GM23338 (cell line): ENCODE measurements around the gene CD300A.

Source experiments
- CREB1 ChIP-seq: fragments of 250-450 bp; sonication (Bioruptor Pico); IDR thresholded peaks from 2 replicates; pipeline ENCODE4 v1.5.0; 2020; ENCODE audit warnings: low read depth, mild to moderate bottlenecking, moderate library complexity
- EZH2 ChIP-seq: fragments of 200-600 bp; sonication (generic); IDR thresholded peaks from one replicate; pipeline ENCODE4 v1.8.0; 2017; ENCODE audit warnings: antibody characterized with exemption, mild to moderate bottlenecking, low read depth; ENCODE audit not compliant: unreplicated experiment
- EZH2phosphoT487 ChIP-seq: fragments of 200-600 bp; sonication (generic); IDR thresholded peaks from one replicate; pipeline ENCODE4 v1.8.1; 2018; ENCODE audit warnings: antibody characterized with exemption; ENCODE audit not compliant: unreplicated experiment
- JUNB ChIP-seq: IDR thresholded peaks from one replicate; pipeline ENCODE4 v1.6.1; 2016; ENCODE audit warnings: antibody characterized with exemption; ENCODE audit not compliant: unreplicated experiment
- NANOG ChIP-seq: IDR thresholded peaks from 2 replicates; pipeline ENCODE4 v1.6.1; 2016; ENCODE audit warnings: antibody characterized with exemption, borderline replicate concordance
- POLR2AphosphoS5 ChIP-seq: IDR thresholded peaks from 2 replicates; pipeline ENCODE4 v1.6.1; 2016; ENCODE audit warnings: antibody characterized with exemption, low read depth
- ZNF114 ChIP-seq: fragments of 250-450 bp; sonication (Bioruptor Pico); IDR thresholded peaks from 2 replicates; pipeline ENCODE4 v1.5.0; 2020; ENCODE audit warnings: mild to moderate bottlenecking, moderate library complexity
- TF ChIP-seq, protein P1 (sequence below), 2 experiments: fragments of 200-600 bp in 1 of 2; sonication (generic) in 1 of 2; conservative IDR thresholded peaks; 2 replicates each; pipeline versions ENCODE4 v1.5.1 to v1.6.1; 2016 to 2017; ENCODE audit warnings: antibody characterized with exemption in 2 of 2, low read depth in 2 of 2, mild to moderate bottlenecking in 2 of 2, moderate library complexity in 1 of 2
- TF ChIP-seq, protein P2 (sequence below): IDR thresholded peaks from one replicate; pipeline ENCODE4 v1.6.1; 2018; ENCODE audit warnings: antibody characterized with exemption; ENCODE audit not compliant: unreplicated experiment
- TF ChIP-seq, protein P3 (sequence below): IDR thresholded peaks from 2 replicates; pipeline ENCODE4 v1.6.1; 2016; ENCODE audit warnings: antibody characterized with exemption

DNA sequence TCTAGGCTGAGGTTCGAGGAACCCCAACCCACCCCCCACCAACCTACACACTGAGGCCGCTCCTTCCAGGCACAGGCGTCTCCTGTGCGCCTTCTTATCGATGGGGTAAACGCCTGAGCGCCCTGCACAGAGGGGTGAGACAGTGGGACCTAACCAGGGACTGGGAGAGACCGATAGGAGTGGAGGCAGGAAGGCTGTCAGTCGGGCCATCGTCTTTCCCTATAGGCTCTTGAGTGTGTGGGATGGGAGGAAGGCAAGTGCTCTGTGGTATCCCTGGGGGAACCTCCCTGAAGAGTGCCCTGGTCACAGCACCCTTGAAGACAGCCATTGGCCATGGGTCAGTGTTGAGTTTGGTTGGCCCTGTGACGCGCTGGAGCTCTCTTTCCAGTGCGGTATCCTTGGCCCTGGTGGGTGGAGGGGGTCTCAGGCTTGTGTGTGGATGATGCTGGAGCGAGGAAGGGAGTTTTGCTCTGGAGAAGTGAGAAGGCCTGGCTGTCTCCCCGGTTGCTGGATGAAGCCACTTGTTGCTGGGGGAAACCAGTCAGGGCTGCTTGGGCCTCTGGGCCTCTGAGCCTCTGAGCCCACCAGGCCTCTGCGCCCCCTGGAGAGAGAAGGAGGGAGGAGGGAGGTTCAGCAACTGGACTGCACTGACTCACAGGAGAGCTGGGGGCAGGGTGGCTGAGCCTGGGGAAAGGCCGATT lies 32.9 kb upstream of the CD300A start:
- TF ChIP-seq, protein P1, sequence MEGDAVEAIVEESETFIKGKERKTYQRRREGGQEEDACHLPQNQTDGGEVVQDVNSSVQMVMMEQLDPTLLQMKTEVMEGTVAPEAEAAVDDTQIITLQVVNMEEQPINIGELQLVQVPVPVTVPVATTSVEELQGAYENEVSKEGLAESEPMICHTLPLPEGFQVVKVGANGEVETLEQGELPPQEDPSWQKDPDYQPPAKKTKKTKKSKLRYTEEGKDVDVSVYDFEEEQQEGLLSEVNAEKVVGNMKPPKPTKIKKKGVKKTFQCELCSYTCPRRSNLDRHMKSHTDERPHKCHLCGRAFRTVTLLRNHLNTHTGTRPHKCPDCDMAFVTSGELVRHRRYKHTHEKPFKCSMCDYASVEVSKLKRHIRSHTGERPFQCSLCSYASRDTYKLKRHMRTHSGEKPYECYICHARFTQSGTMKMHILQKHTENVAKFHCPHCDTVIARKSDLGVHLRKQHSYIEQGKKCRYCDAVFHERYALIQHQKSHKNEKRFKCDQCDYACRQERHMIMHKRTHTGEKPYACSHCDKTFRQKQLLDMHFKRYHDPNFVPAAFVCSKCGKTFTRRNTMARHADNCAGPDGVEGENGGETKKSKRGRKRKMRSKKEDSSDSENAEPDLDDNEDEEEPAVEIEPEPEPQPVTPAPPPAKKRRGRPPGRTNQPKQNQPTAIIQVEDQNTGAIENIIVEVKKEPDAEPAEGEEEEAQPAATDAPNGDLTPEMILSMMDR (conservative IDR thresholded peaks at IDR 0.05; ENCODE audit: low read depth in 2 of 2), result peak in 1 of 2 experiments; percentile 24; a peak in 1 of 4 replicates
- TF ChIP-seq, protein P2, sequence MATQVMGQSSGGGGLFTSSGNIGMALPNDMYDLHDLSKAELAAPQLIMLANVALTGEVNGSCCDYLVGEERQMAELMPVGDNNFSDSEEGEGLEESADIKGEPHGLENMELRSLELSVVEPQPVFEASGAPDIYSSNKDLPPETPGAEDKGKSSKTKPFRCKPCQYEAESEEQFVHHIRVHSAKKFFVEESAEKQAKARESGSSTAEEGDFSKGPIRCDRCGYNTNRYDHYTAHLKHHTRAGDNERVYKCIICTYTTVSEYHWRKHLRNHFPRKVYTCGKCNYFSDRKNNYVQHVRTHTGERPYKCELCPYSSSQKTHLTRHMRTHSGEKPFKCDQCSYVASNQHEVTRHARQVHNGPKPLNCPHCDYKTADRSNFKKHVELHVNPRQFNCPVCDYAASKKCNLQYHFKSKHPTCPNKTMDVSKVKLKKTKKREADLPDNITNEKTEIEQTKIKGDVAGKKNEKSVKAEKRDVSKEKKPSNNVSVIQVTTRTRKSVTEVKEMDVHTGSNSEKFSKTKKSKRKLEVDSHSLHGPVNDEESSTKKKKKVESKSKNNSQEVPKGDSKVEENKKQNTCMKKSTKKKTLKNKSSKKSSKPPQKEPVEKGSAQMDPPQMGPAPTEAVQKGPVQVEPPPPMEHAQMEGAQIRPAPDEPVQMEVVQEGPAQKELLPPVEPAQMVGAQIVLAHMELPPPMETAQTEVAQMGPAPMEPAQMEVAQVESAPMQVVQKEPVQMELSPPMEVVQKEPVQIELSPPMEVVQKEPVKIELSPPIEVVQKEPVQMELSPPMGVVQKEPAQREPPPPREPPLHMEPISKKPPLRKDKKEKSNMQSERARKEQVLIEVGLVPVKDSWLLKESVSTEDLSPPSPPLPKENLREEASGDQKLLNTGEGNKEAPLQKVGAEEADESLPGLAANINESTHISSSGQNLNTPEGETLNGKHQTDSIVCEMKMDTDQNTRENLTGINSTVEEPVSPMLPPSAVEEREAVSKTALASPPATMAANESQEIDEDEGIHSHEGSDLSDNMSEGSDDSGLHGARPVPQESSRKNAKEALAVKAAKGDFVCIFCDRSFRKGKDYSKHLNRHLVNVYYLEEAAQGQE, result no peak
- TF ChIP-seq, protein P3, sequence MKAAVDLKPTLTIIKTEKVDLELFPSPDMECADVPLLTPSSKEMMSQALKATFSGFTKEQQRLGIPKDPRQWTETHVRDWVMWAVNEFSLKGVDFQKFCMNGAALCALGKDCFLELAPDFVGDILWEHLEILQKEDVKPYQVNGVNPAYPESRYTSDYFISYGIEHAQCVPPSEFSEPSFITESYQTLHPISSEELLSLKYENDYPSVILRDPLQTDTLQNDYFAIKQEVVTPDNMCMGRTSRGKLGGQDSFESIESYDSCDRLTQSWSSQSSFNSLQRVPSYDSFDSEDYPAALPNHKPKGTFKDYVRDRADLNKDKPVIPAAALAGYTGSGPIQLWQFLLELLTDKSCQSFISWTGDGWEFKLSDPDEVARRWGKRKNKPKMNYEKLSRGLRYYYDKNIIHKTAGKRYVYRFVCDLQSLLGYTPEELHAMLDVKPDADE, result no peak
- TF ChIP-seq POLR2AphosphoS5, result no peak; the same call in 1 of the 2 replicates
- no peak for TF ChIP-seq EZH2phosphoT487
- no peak for TF ChIP-seq CREB1 (CRISPR knock-in tag)
- no peak for TF ChIP-seq EZH2
- no peak for TF ChIP-seq ZNF114 (CRISPR knock-in tag)
- no peak for TF ChIP-seq NANOG
- TF ChIP-seq JUNB, result no peak
